ENCODE measurements around the gene IFI44.

IFI44 gene, protein sequence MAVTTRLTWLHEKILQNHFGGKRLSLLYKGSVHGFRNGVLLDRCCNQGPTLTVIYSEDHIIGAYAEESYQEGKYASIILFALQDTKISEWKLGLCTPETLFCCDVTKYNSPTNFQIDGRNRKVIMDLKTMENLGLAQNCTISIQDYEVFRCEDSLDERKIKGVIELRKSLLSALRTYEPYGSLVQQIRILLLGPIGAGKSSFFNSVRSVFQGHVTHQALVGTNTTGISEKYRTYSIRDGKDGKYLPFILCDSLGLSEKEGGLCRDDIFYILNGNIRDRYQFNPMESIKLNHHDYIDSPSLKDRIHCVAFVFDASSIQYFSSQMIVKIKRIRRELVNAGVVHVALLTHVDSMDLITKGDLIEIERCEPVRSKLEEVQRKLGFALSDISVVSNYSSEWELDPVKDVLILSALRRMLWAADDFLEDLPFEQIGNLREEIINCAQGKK

GRCh38 chr1:78649628-78650027 is at the start of gene IFI44:
TSS of gene IFI44 (plus strand) at chr1:78649831. CDS start at chr1:78650196, 365 bp downstream.
- no peak for DNase-seq

DNA sequence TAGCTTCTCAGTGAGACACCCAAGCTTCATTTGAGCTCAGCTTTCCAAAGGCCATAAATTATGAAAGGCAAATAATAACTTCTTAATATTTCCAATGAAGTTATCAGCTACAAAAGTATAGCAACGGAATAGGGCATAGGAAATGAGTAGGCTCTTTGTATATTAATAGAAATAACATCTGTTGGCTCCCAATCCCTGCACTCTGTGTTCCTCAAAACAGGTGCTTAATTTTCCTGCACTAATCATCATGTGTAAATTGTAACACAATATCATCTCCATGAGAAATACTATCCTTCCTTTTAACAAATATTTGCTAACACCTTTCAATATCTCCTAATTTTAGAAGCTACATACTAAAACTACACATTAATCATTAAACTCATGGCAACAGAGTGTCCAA is 48.6 kb upstream of the IFI44 start:
- no peak for DNase-seq

GRCh38 chr1:78603206-78603605 is 46.4 kb upstream of the IFI44 start:
- no peak for DNase-seq

GRCh38 chr1:78604643-78605042 is 45.0 kb upstream of the IFI44 start:
- no peak for DNase-seq

GRCh38 chr1:78606274-78606673 is 43.4 kb upstream of the IFI44 start:
- no peak for DNase-seq

DNA sequence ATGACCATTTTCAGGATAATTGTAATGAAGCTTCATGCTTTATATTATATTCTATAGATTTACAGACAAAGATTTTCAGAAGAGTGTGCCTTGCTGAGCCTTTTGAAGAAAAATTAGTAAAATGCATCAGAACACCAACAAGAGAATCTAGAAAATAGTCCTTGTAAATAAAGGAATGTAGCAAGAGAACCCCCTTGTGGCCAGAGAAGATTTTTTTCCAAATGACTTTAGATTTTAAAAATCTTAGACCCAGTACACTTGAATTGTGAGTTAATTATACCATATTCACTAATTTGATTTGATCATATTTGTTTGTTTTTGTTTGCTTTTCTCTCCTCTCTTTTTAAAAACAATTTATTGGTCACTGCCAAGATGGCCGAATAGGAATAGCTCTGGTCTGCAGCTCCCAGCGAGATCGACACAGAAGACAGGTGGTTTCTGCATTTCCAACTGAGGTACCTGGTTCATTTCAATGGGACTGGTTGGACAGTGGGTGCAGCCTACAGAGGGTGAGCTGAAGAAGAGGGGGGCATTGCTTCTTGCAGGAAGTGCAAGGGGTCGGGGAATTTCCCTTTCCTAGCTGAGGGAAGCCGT is 42.2 kb upstream of the IFI44 start:
- peak; percentile 9 for DNase-seq

DNA sequence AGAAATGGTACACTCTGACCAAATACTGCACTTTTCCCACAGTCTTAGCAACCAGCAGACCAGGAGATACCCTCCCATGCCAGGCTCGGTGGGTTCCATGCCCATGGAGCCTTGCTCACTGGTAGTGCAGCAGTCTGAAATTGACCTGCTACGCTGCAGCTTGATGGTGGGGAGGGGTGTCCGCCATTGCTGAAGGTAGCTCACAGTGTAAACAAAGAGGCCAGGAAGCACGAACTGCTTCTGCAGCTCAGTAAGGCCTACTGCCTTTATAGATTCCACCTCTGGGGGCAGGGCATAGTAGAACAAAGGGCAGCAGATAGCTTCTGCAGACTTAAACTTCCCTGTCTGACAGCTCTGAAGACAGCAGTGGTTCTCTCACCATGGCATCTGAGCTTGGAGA is 41.7 kb upstream of the IFI44 start:
- no peak for DNase-seq

DNA sequence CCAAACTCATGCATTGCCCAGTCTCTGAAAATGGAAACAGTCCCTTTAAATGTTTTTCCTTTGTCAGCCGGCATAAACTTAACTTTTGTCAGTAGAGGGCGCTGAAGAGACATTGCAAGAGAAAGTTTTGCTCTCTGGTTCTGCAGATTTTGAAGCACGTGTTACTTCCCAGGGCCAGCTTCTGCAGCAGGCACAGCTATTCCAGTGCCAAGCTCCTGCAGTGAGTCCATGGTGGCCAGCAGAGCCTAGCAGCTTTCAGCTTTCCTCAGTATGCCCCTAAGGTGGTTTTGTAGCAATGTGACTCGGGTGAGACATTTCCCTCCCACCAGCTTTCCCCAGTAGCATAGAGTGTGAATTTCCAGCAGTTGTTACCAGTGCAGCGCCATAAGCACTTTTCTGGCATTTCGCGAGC is 32.0 kb upstream of the IFI44 start:
- peak; percentile 72 for DNase-seq

DNA sequence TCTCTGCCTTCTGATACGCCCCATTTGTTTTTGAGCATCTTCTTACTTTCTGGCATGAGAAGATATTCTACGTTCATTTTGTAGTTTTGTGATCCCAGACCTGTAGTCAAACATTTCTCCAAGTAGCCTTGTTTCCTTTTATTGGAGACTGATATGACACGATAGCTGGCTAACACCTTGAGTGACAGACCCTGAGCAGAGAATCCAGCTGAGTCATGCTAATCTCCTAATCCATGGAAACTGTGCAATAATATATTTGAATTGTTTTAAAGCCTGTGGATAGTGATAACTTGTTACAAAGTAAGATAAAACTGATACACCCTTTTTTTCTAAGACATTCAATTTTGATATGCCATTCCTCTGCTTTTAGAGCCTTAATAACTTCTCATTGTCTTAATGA is 30.6 kb upstream of the IFI44 start:
- no peak for DNase-seq

- peak; percentile 22 for DNase-seq
These were observed 30.2 kb upstream of the IFI44 start for GRCh38 chr1:78619446-78619802.

DNA sequence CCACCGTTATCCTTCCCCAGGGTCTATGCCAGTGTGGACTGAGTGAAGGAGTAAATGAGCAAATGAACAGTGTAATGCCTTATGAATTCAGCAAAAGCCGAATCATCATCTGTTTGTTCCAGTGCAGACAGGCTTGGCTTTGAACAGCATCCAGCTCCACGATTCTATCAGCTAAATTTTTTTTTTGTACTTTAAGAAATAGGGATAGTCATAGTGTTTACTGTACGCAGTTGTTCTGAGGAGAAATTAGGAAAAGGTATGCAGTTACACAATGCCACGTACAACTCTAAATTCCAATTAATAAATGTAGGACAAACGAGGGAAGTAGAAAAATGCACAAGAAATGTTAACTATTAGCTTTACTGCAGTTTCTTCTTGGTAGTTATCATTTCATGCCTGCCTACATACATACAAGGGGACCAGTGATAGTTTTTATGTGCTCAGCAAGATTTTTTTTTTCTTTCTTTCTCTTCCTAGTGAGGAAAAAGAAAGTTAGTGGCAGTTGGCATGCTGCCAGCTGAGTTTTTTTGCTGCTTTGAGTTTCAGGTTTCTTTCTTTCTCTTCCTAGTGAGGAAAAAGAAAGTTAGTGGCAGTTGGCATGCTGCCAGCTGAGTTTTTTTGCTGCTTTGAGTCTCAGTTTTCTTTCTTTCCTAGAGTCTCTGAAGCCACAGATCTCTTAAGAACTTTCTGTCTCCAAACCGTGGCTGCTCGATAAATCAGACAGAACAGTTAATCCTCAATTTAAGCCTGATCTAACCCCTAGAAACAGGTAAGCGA is 29.6 kb upstream of the IFI44 start, which contains the start of gene IFI44L:
TSS of gene IFI44L (plus strand) at position 646 of the 777 bp plus-strand sequence. CDS start 7,468 bp downstream, outside the sequence.
- DNase-seq = peak; percentile 22

DNA sequence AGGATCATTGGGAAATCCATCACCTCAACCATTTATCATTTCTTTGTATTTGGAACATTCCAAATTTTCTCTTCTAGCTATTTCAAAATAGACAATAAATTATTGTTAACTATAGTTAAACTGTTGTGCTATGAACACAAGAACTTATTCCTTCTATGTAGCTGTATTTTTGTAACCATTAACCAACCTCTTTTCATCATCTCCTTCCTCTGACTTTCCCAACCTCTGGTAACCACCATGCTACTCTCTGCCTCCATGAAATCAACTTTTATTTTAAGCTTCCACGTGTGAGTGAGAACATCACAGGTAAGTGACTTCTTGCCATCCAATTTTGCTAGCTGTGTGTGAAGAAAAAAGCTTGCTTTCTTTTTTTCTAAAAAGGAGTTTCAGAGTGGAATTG is 29.0 kb upstream of the IFI44 start:
- DNase-seq = no peak

GRCh38 chr1:78622548-78622947 is 27.1 kb upstream of the IFI44 start:
- DNase-seq = no peak

GRCh38 chr1:78624035-78624434 is 25.6 kb upstream of the IFI44 start:
- DNase-seq = no peak

- no peak for DNase-seq
These were observed 22.3 kb upstream of the IFI44 start for GRCh38 chr1:78627321-78627720.

DNA sequence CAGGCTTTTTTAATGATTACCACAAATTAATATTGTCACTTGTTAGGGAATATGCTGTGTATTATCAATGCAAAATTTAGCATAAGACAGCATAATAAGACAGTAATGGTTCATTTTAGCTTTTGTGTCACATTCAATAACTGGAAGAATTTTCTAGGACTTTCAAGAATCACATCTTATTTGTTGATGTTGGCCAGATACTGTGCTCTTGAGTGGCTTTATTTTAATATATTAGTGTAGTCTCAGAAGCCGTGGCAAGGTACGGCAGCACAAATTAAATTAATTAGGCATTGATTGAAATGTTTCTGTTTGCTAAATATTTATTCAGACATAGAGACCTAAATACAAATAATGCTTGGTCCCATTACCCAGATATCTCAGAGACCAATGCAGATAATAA is 19.0 kb upstream of the IFI44 start:
- no peak for DNase-seq

GRCh38 chr1:78633209-78633608 is 16.4 kb upstream of the IFI44 start:
- no peak for DNase-seq

- no peak for DNase-seq
These were observed 9.2 kb upstream of the IFI44 start for GRCh38 chr1:78640462-78640861.

DNA sequence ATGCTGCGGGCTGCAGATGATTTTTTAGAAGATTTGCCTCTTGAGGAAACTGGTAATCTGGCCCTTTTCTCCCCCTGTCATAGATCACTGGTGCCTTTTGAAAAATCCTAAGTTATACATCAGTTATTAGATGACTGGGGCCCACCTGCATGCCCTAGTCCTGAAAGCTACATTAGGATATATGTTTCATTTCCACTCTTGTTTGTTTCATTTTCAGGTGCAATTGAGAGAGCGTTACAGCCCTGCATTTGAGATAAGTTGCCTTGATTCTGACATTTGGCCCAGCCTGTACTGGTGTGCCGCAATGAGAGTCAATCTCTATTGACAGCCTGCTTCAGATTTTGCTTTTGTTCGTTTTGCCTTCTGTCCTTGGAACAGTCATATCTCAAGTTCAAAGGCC is 8.1 kb upstream of the IFI44 start:
- DNase-seq = no peak

GRCh38 chr1:78645723-78646122 is 3.9 kb upstream of the IFI44 start:
- DNase-seq = no peak

- DNase-seq = no peak
These were observed 2.4 kb upstream of the IFI44 start for GRCh38 chr1:78647238-78647637.

DNA sequence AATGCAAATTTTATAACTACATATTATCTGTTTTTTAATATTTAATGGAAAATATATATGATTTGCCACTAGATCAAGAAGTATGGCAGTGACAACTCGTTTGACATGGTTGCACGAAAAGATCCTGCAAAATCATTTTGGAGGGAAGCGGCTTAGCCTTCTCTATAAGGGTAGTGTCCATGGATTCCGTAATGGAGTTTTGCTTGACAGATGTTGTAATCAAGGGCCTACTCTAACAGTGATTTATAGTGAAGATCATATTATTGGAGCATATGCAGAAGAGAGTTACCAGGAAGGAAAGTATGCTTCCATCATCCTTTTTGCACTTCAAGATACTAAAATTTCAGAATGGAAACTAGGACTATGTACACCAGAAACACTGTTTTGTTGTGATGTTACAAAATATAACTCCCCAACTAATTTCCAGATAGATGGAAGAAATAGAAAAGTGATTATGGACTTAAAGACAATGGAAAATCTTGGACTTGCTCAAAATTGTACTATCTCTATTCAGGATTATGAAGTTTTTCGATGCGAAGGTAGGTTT is 556 bp downstream of the IFI44 start:
- DNase-seq = no peak

DNA sequence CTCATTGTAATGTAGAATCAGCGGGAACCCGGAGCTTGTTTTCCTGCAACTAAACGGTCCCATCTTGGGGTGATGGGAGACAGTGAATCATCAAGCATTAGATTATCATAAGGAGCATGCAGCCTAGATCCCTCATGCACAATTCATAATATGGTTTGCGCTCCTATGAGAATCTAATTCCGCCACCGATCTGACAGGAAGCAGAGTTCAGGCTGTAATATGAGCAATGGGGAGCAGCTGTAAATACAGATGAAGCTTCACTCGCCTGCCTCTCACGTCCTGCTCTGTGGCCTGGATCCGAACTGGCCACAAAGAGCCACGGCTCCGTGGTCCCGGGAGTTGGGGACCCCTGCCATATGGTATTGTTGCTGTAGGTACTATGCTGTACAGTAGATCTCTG is 1.6 kb downstream of the IFI44 start:
- DNase-seq = no peak

Data from retina (tissue), 1 donor.